ENCODE data around the gene FLNA.

Gene FLNA

DNA sequence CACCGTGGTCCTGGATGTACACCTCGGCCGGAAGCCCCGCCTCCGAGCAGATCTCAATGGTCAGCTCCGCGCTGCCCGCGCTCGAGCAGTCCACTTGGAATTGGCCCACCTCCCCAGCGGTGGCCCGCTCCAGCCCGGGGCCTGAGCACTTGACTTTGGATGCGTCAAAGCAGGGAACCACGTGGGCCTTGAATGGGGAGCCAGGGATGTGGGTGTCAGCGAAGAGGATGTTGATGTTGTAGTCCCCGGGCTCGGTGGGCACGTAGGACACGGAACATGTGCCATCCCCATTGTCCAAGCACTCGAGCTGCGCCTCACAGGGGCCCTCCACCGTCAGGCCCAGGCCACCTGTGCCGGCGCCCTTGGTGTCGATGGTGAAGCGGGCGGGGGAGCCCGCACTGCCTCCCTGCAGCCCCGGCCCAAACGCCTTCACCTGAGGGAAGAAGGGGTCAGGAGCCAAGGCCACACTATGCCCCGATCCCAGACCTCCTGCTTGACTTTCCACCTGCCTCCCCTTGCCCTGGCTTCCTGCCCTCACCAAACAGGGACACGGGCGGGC is 14.2 kb downstream of the FLNA start:
- DNase-seq (ENCODE audit: low read depth in 2 of 2, low spot score in 1 of 2) = no peak

DNA sequence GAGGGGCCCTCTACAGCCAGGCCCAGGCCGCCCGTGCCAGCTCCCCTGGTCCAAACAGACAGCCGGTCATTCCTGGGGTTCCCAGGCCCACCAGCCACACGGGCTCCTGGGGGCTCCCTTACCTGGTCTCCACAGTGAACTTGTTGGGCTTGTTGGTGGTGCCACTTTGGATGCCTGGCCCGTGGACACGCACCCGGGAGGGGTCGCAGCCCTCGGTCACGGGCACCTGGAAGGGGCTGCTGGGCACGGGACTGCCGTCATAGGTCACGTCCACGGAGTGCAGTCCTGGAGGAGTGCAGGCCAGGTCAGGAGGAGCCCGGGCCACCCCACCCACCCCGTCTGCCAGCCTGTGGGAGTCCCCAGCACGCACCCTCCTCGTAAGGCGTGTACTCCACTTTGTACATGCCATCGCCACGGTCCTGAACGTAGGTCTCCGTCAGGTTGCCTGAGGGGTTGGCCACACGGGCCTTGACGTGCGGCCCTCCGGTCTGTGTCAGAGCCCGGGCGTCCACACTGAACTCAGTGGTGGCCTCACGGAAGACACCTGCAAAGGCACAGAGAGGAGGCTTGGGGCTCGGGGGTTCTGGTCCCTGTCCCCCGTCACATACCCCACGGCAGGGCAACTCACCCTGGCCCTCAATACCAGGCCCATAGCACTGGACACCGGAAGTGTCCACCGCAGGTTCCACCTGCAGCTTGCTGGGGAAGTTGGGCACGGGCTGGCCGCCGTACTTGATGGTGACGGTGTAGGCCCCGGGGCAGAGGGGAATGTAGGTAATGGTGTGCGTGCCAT is 14.9 kb downstream of the FLNA start:
- no peak for DNase-seq (ENCODE audit: low read depth in 2 of 2, low spot score in 1 of 2)

DNA sequence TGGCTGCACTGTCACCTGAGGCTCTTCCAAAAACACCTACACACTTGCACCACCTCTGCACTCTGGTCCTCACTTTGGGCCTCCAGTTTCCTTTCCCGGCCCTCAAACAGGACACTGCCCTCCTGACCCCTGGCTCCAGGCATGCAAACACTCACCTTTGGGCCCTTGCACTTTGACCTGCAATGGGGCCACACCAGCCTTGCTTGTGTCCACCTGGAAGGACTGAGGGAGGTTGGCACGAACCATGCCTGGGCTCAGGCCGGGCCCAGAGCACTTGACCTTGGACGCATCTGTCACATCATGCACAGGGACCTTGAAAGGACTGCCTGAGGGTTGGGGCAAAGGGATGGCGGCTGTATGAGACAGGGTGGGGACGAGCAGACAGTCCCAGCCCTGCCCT is 15.6 kb downstream of the FLNA start:
- no peak for DNase-seq (ENCODE audit: low read depth in 2 of 2, low spot score in 1 of 2)

DNA sequence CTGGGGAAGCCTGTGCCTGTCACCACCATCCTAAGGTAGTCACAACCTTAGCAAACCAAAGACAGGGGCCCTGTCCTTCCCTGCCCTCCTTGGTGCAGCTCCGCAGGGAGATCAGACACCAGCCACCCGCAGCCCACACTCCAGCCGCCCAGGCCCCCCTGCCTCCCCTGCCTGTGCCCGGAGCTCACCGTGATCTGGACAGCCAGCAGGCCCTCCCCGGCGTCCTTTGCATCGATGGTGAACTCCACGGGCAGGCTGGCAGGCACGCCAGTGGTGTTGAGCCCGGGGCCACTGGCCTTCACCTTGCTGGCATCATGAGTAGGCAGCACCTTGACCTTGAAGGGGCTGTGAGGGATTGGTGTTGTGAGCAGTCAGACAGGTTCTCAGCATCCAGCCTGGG is 16.4 kb downstream of the FLNA start:
- DNase-seq (ENCODE audit: low read depth in 2 of 2, low spot score in 1 of 2) = no peak

GRCh38 chrX:154357205-154357604 is 17.2 kb downstream of the FLNA start:
- no peak for DNase-seq (ENCODE audit: low read depth in 2 of 2, low spot score in 1 of 2)

DNA sequence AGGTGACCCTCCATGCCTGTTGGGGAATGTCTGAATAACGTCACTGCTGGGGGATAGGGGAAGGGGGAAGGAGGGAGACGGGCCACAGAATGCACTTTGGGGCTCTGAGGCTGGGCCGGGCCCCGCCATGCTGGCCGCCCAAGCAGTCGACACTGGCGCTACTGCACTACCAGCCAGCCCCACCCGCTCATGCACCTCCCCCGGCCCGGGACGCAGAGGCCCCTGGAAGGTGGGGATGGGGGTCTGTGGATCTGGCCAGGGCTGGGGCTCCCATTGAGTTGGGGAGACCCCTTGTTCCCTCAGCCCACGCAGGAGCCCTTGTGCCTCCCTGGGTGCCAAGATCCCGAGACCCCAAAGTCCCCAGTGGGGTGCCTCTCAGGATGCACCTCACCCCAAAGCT is 17.8 kb downstream of the FLNA start:
- no peak for DNase-seq (ENCODE audit: low read depth in 2 of 2, low spot score in 1 of 2)

DNA sequence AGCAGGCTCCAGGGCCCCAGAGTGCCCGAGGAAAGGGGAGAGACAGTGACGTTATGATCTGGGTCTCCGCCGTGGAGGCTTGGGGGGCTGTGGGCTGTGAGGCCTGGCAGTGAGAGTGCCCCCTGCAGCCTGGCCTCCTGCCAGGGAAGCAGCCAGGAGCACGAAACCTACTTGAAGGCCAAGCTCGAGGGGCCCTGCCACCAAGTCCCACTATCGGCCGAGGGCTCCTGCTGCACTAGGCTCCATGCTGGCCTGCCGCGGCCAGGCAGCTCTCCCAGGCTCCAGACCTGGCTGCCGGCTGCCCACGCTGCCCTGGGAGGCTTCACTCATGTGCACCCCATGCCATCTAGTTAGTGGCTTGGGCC is 18.7 kb downstream of the FLNA start:
- no peak for DNase-seq (ENCODE audit: low read depth in 2 of 2, low spot score in 1 of 2)

DNA sequence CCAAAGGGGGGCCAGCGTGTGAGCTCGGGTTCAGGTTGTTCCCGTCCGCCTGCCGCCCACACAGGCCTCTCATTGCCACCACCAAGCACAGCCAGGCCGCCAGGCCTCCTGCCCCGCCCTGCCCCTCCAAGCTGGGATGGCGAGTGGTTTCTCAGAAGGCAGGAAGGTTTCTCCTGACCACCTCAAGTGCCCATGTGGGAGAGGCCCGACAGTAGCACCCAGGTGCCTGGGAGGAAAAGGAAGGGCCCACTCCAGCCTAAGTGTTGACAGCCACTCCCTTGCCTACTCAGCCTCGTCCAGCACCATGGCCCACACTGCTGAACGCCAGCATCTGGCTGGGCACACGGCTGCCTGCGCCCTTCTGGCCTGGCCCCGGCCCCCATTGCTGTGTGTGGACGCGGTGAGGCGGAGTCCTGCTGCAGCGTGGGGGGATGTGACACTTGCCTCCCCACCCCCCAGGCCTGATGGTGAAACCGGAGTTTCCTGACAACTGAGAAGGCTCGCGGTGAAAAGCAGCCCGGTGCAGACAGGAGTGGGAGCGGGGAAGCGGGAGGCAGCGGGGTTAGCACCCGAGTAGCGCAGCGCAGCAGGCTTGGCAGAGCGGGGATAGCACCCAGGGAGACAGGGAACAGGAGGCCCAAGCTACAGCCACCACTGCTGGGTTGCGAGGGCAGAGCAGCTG is 19.2 kb downstream of the FLNA start:
- no peak for DNase-seq (ENCODE audit: low read depth in 2 of 2, low spot score in 1 of 2)

DNA sequence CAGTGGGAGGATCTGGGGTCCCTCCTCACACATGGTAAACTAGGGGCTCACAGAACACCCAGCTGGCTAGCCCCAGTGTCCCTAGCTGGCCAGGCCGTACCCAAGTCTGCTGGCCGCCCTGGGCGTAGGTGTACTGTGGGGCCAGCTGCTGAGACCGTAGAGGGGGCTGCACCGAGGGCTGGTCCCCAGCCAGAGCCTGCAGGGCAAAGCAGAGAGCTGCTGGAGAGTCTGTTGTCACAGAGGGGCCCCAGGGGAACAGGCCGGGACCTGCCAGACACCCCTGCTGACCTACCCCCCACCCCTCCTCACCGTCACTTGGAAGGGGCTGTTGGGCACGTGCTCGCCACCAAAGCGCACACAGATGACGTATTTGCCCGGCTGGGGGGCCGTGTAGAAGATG is 19.9 kb downstream of the FLNA start:
- DNase-seq (ENCODE audit: low read depth in 2 of 2, low spot score in 1 of 2) = no peak

DNA sequence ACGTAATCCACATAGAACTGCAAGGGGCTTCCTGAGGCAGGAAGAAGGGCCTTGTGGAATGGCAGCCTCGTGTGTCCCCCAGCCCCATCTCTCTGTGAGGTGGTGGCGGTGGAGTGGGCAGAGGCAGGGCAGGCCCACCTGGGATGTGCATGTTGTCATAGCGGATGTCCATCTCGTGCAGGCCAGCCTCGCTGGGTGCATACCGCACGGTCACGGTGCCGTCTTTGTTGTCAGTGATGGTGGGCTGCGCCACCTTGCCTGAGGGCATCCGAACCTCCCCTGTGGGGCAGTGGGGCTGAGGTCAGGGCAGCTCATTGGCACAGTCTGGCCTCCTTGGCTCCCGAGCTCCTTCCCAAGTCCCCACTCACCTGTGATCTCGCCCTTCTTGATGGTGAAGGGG is 20.4 kb downstream of the FLNA start:
- DNase-seq (ENCODE audit: low read depth in 2 of 2, low spot score in 1 of 2) = no peak

DNA sequence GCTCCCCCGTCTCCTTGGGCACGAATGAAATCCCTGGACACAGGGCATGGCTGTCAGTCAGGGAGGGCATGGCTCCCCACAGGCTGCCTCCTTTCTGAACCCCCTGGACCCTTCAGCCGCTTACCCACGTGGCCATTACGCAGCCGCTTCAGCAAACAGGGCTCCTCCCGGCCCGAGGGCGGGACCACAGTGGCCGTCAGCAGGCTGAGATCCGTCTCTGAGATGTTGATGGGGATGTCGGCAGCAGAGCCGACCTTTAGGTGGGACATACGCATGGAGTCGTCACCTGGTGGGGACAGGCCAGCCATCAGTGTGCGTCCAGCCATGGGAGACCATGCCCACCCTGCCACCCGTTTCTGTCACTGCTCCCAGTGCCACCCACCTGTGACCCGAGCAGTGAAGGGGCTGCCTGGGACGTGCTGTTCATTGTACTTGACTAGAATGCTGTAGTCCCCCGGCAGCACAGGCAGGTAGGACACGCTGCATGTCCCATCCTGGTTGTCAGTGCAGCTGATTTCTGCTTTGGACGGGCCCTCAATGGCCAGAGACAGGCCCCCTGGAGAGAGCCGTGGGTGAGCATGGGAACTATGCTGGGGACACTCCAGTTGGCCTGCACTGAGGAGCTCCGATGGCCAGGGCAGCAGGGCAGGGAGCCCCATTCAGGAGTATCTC is 21.1 kb downstream of the FLNA start:
- DNase-seq (ENCODE audit: low read depth in 2 of 2, low spot score in 1 of 2) = no peak

DNA sequence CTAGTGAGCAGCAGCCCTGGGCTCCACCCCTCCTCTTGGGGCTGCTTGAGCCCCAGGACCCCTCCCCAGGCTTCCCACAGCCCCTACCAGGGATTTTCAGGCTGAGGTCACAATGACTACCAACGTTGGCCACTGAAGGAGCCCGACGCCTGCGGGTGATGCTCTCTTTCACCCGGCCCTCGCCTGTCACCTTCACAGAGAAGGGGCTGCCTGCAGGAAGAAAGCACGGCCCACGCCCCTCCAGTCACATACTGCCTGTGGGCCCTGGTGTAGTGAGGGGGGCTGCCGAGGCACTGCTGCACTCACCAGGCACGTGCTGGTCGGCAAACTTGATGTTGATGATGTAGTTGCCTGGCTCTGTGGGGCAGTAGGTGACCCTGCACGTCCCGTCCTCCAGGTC is 22.0 kb downstream of the FLNA start:
- DNase-seq (ENCODE audit: low read depth in 2 of 2, low spot score in 1 of 2) = no peak

- DNase-seq (ENCODE audit: low read depth in 2 of 2, low spot score in 1 of 2) = no peak
Observed at GRCh38 chrX:154352012-154352401, 22.4 kb downstream of the FLNA start.

GRCh38 chrX:154351183-154352011 is 23.0 kb downstream of the FLNA start:
- DNase-seq (ENCODE audit: low read depth in 2 of 2, low spot score in 1 of 2) = no peak

GRCh38 chrX:154350429-154351182 is 23.8 kb downstream of the FLNA start:
- no peak for DNase-seq (ENCODE audit: low read depth in 2 of 2, low spot score in 1 of 2)

DNA sequence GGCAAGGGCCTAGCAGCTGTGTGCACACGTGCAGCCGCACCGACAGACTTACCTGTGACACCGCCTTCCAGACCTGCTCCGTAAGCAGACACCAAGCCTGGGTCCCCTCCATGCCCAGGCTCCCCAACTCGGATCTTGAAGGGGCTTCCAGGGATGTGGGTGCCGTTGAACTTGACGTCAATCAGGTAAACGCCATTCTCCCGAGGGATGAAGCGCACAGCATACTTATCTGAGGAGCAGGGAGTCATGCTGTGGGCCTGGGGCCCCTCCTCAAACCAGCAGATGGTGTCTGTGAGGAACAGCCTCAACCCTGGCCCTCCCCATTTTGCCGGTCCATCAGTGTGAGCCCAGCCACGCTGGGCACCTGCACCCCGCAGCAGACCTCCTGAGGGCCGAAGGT is 24.5 kb downstream of the FLNA start:
- DNase-seq (ENCODE audit: low read depth in 2 of 2, low spot score in 1 of 2) = no peak

DNA sequence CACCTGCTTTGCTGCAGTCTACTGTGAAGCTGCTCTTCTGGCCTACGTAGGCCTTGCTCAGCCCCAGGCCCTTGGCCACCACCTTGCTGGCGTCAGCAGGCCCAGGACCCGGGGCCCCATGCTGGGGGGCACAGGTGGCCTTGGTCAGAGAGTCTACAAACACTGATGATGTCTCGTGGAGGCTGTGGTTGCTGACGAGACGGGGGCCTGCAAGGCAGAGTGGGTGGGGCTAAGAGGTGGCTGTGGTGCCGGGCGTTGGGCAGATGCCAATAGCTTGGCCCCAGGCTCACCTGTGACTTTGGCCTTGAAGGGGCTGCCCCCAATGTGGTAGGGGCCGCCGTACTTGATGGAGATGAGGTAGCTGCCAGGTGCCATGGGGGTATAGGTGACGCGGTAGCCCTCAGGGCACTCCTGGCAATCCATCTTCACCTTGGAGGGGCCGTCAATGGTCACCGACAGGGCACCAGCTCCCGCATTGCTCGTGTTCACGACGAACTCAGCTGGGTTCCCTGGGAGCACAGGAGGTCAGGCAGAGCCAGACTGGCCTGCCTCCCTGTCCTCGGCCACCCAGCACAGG is 25.0 kb downstream of the FLNA start:
- DNase-seq (ENCODE audit: low read depth in 2 of 2, low spot score in 1 of 2) = no peak

DNA sequence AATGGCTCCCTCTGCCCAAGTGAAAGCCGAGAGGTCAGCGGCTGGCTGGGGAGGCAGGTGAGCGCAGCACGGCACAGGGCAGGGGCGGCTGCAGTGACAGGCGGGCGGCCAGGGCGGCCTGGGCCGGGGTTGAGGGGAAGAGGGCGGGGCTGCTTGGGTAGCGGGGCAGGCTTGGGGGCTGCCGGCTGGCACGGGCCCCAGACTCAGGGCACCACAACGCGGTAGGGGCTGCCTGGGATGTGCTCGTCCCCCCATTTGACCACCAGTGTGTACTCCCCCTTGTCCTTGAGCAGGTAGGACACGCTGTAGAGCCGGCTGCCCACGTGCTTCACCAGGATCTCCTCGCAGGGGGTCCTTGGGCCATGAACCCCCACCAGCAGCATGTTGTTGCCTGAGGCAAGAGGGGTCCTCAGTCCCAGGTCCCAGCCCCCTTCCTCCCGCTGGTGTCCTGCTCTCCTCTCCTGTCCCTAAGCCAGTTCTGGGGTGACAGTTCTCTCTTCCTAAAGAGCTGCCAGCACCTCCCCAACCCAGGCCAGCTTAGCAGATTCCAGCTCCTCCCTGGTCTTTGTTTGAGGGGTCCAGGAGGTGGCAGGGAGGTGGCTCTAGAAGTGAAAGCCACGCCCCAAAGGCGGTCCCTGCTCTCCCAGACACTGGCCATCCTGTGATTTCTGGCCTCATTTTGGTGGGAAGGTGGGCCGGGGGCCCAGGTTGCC is 25.6 kb downstream of the FLNA start:
- no peak for DNase-seq (ENCODE audit: low read depth in 2 of 2, low spot score in 1 of 2)

GRCh38 chrX:154348114-154348531 is 26.3 kb downstream of the FLNA start:
- no peak for DNase-seq (ENCODE audit: low read depth in 2 of 2, low spot score in 1 of 2)

All from stimulated activated CD8-positive, alpha-beta memory T cell treated with anti-CD3 and anti-CD28 coated beads, Interleukin-4, amount 100 ng/mL, for 4 hours (primary cell).